ENCODE measurements around the gene IRF2. TPM values are rescaled to one million over a fixed set of nuclear protein-coding genes. Genes with fewer than 3 reads are reported as not detected.

The IRF2 gene
- total and polyA plus RNA-seq, 4 donors: 14.1 to 49.4 (median 27.4) TPM

GRCh38 chr4:184352891-184353290 lies 121.5 kb downstream of the IRF2 start:
- WGBS, 2 donors: 95 to 96% methylated on average over 5 of the region's 5 CpGs
- H3K4me1 ChIP-seq (ENCODE audit: control insufficient read depth in 1 of 2, insufficient read depth in 2 of 2, low read length in 2 of 2): no peaks in the 10 kb centered on the region
- no peaks in the 10 kb centered on the region for H3K27me3 ChIP-seq (ENCODE audit: control insufficient read depth in 1 of 2, insufficient read depth in 2 of 2, low read length in 1 of 2)
- H3K36me3 ChIP-seq (ENCODE audit: control insufficient read depth in 1 of 2, insufficient read depth in 2 of 2, low read length in 1 of 2): no peaks in the 10 kb centered on the region
- H3K4me3 ChIP-seq (ENCODE audit: low read length in 2 of 2): no peak overlapping the region
- H3K27ac ChIP-seq (ENCODE audit: low read depth in 1 of 2, low read length in 2 of 2): no peak overlapping the region
- intact Hi-C loops (cut with DNase I): no loop called here
- ATAC-seq (ENCODE audit: low FRiP score): no peak
- H3K9me3 ChIP-seq (ENCODE audit: control insufficient read depth, low read length): no peaks in the 10 kb centered on the region
- no peak for DNase-seq

GRCh38 chr4:184351560-184352451 lies 122.5 kb downstream of the IRF2 start:
- ATAC-seq (ENCODE audit: low FRiP score) (no peak), DNase-seq (no peak)
- Histone ChIP-seq H3K27ac (ENCODE audit: low read depth in 1 of 2, low read length in 2 of 2) (no peak overlapping the region), H3K4me1 (ENCODE audit: control insufficient read depth in 1 of 2, insufficient read depth in 2 of 2, low read length in 2 of 2) (no peaks in the 10 kb centered on the region), H3K9me3 (ENCODE audit: control insufficient read depth, low read length) (no peaks in the 10 kb centered on the region), H3K27me3 (ENCODE audit: control insufficient read depth in 1 of 2, insufficient read depth in 2 of 2, low read length in 1 of 2) (no peaks in the 10 kb centered on the region), H3K4me3 (ENCODE audit: low read length in 2 of 2) (no peak overlapping the region), H3K36me3 (ENCODE audit: control insufficient read depth in 1 of 2, insufficient read depth in 2 of 2, low read length in 1 of 2) (no peaks in the 10 kb centered on the region)
- intact Hi-C loops (cut with DNase I): no loop called here
- WGBS, 2 donors: 97% methylated on average over 19 of the region's 19 CpGs

DNA sequence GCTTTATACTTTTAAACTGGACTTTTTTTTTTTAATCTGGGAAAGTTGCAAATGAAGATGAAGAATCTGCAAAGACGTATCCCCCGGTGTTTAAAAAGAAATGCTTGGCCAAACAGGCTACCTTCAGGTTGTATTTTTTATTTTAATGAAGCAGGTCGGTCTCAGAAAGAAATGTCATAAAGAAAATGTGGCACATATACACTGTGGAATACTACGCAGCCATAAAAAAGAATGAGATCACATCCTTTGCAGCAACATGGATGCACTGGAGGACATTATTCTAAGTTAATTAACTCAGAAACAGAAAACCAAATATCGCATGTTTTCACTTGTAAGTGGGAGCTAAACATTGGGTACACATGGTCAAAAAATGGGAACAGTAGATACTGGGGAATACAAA lies 123.4 kb downstream of the IRF2 start:
- no peaks in the 10 kb centered on the region for H3K4me1 ChIP-seq (ENCODE audit: control insufficient read depth in 1 of 2, insufficient read depth in 2 of 2, low read length in 2 of 2)
- intact Hi-C loops (cut with DNase I): no loop called here
- ATAC-seq (ENCODE audit: low FRiP score) (no peak), DNase-seq (no peak)
- H3K4me3 ChIP-seq (ENCODE audit: low read length in 2 of 2): no peak overlapping the region
- no peaks in the 10 kb centered on the region for H3K36me3 ChIP-seq (ENCODE audit: control insufficient read depth in 1 of 2, insufficient read depth in 2 of 2, low read length in 1 of 2)
- 98% methylated on average over 5 of the region's 5 CpGs for WGBS, 2 donors
- H3K27ac ChIP-seq (ENCODE audit: low read depth in 1 of 2, low read length in 2 of 2): no peak overlapping the region
- no peaks in the 10 kb centered on the region for H3K27me3 ChIP-seq (ENCODE audit: control insufficient read depth in 1 of 2, insufficient read depth in 2 of 2, low read length in 1 of 2)
- no peaks in the 10 kb centered on the region for H3K9me3 ChIP-seq (ENCODE audit: control insufficient read depth, low read length)

DNA sequence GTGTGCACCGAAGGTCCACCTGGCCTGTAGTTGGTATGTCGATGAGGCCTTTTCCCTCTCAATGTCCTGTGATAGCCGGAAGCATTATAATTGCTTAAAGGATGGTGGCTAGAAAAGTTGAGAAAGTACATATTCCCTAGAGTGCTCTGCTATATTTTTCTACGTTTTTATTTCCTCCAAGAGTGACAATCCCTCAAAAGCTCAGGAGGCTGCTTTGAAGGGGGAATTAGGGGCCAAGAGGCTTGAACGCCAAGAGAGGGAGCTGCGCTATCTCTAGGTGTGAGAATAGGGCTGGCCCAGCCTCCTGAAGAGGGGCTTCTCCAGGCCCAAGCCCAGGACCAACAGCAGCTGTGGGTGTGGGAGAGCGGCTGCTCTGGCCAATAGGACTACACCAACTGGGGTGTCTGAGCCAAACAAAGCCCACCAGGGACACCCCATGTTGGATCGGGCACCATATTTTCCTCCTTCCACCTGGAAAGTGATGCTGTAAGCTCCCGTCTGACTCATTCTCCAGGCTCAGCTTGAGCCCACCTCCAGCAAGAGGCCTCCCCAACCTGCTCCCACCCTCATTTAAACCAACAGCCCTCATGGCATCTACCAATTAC lies 124.0 kb downstream of the IRF2 start:
- Histone ChIP-seq H3K27me3 (ENCODE audit: control insufficient read depth in 1 of 2, insufficient read depth in 2 of 2, low read length in 1 of 2) (no peaks in the 10 kb centered on the region), H3K36me3 (ENCODE audit: control insufficient read depth in 1 of 2, insufficient read depth in 2 of 2, low read length in 1 of 2) (no peaks in the 10 kb centered on the region), H3K4me3 (ENCODE audit: low read length in 2 of 2) (no peak overlapping the region), H3K9me3 (ENCODE audit: control insufficient read depth, low read length) (no peaks in the 10 kb centered on the region), H3K4me1 (ENCODE audit: control insufficient read depth in 1 of 2, insufficient read depth in 2 of 2, low read length in 2 of 2) (no peaks in the 10 kb centered on the region), H3K27ac (ENCODE audit: low read depth in 1 of 2, low read length in 2 of 2) (no peak overlapping the region)
- no peak for DNase-seq
- 93 to 95% methylated on average over 9 of the region's 9 CpGs for WGBS, 2 donors
- no peak for ATAC-seq (ENCODE audit: low FRiP score)
- intact Hi-C loops (cut with DNase I): no loop called here

DNA sequence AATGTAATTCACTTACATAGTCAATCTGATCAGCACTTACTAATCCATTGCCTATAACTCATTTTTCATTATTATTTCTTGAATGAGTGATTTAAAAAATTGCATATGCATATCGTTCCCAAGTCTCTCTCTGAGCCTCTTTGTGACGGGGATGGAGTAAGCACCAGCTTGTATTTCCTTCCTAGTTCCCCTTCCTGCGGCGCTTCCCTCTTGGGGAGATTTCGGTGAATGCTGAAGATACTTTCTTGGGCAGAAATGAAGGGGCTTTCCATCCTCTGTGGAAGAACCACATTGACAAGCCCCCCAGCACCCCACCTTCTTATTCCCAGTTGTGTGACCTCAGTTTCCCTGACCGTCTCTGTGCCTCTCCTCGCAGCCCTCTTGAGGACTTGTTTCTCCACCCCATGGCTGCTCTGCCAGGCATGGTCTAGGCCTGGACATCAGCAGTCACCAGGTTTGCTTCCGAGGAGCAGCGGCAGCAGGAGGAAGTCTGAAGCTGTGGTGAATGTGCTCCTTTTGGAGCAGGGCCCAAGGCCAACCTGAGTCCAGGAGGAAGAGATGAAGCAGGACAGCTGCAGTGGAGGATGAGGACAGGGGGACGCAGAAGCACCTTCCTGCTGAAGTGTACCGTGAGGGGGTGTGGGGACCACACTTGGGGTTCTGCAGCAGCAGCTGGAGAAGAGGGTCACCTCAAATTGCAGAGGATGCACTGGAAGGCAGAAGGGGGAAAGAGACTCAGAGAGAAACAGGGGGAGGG lies 124.9 kb downstream of the IRF2 start:
- H3K36me3 ChIP-seq (ENCODE audit: control insufficient read depth in 1 of 2, insufficient read depth in 2 of 2, low read length in 1 of 2): no peaks in the 10 kb centered on the region
- no peak overlapping the region for H3K27ac ChIP-seq (ENCODE audit: low read depth in 1 of 2, low read length in 2 of 2)
- whole genome bisulfite sequencing, 2 donors: 90 to 99% methylated on average over 11 of the region's 11 CpGs
- no peaks in the 10 kb centered on the region for H3K4me1 ChIP-seq (ENCODE audit: control insufficient read depth in 1 of 2, insufficient read depth in 2 of 2, low read length in 2 of 2)
- no peak for DNase-seq
- no peak for ATAC-seq (ENCODE audit: low FRiP score)
- no peaks in the 10 kb centered on the region for H3K9me3 ChIP-seq (ENCODE audit: control insufficient read depth, low read length)
- no peaks in the 10 kb centered on the region for H3K27me3 ChIP-seq (ENCODE audit: control insufficient read depth in 1 of 2, insufficient read depth in 2 of 2, low read length in 1 of 2)
- intact Hi-C loops (cut with DNase I): no loop called here
- no peak overlapping the region for H3K4me3 ChIP-seq (ENCODE audit: low read length in 2 of 2)

DNA sequence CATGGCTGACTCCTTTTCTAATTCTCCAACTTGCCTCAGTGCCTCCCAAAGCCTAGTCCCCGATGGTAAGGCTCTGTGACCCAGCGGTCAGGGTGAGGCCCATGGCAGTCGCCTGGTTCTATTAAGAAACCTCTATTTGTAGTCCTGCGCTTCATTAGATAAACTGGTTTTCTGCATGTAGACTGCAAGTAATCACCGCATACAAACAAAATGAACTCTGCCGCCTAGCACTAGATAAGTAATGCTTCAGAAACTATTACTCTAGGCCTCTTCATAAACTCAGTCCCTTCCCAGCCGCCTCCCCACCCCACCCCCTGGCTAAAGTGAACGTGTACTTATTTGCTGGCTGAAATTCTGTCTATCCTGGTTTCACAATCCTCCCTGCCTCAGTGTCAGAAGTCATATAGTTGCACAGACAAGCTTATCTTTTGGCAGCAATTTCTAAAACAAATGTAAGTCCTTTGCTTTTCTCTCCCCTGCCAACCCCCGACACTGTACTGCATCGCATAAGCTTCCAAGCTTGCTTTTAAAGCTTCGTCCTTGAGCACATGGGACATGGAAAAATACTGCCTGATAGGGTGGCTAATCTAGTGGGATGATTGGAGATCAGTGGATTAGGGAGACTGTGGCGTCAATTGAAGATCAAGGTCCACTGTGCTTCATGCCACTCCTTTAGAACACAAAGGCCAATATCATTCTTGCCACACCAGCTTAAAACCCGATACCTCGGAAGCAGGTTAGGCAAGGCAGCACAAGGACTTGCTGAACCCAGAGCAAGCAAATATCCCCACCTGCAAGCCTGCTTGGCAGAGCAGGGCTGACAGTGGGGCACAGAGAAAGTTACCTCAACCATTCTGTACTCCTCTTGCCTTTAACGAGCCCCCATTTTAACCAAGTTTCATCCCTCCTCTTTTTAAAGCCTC lies 125.8 kb downstream of the IRF2 start:
- Histone ChIP-seq H3K27me3 (ENCODE audit: control insufficient read depth in 1 of 2, insufficient read depth in 2 of 2, low read length in 1 of 2) (no peaks in the 10 kb centered on the region), H3K4me3 (ENCODE audit: low read length in 2 of 2) (no peak overlapping the region), H3K27ac (ENCODE audit: low read depth in 1 of 2, low read length in 2 of 2) (no peak overlapping the region), H3K9me3 (ENCODE audit: control insufficient read depth, low read length) (no peaks in the 10 kb centered on the region), H3K4me1 (ENCODE audit: control insufficient read depth in 1 of 2, insufficient read depth in 2 of 2, low read length in 2 of 2) (no peaks in the 10 kb centered on the region), H3K36me3 (ENCODE audit: control insufficient read depth in 1 of 2, insufficient read depth in 2 of 2, low read length in 1 of 2) (no peaks in the 10 kb centered on the region)
- ATAC-seq (ENCODE audit: low FRiP score): peak; percentile 20
- intact Hi-C loops (cut with DNase I): no loop called here
- 72 to 73% methylated on average over 15 of the region's 15 CpGs for WGBS, 2 donors
- no peak for DNase-seq

- ATAC-seq (ENCODE audit: low FRiP score) (peak; percentile 31), DNase-seq (peak in 1 of 2 donors; percentile 75)
- H3K27ac ChIP-seq (ENCODE audit: low read depth in 1 of 2, low read length in 2 of 2): no peak overlapping the region
- intact Hi-C loops (cut with DNase I): no loop called here
- H3K9me3 ChIP-seq (ENCODE audit: control insufficient read depth, low read length): no peaks in the 10 kb centered on the region
- WGBS, 2 donors: 86 to 87% methylated on average over 16 of the region's 16 CpGs
- no peaks in the 10 kb centered on the region for H3K27me3 ChIP-seq (ENCODE audit: control insufficient read depth in 1 of 2, insufficient read depth in 2 of 2, low read length in 1 of 2)
- H3K4me3 ChIP-seq (ENCODE audit: low read length in 2 of 2): no peak overlapping the region
- no peaks in the 10 kb centered on the region for H3K4me1 ChIP-seq (ENCODE audit: control insufficient read depth in 1 of 2, insufficient read depth in 2 of 2, low read length in 2 of 2)
- no peaks in the 10 kb centered on the region for H3K36me3 ChIP-seq (ENCODE audit: control insufficient read depth in 1 of 2, insufficient read depth in 2 of 2, low read length in 1 of 2)
Observed at GRCh38 chr4:184347251-184348239, 126.8 kb downstream of the IRF2 start.
